ENCODE measurements around the gene ST14. TPM values are rescaled to one million over a fixed set of nuclear protein-coding genes. Genes with fewer than 3 reads are reported as not detected.

ST14 gene
- total RNA-seq, 1 experiment from 2014 or later, result 1.8 TPM

DNA sequence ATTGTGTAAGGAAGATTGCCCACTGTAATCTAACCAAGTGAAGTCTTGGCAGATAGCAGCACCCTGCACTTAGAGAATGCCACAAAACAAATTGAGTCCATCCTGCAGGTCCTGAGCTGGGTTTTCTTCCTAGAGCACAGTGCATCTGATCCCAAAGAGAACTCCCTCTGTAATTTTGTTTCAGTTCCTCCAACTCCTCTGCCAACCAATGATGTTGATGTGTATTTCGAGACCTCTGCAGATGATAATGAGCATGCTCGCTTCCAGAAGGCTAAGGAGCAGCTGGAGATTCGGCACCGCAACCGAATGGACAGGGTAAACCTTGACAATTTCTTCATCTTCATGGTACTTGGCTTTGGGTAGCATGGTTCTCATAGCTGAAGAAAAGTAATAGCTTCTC is 33.1 kb upstream of the ST14 start:
- no peak for ATAC-seq
- no peak for DNase-seq (ENCODE audit: low read depth, low spot score)
- Histone ChIP-seq H3K27me3 (ENCODE audit: control insufficient read depth, insufficient read depth, low read length) (no peaks in the 10 kb centered on the region), H3K9me3 (ENCODE audit: control insufficient read depth, insufficient read depth, low read depth, low read length) (no peaks in the 10 kb centered on the region), H3K36me3 (ENCODE audit: control insufficient read depth, insufficient read depth, low read length) (peaks cover 54% of the 10 kb centered on the region), H3K4me3 (ENCODE audit: low read depth in 2 of 2, low read length in 2 of 2) (no peak overlapping the region), H3K27ac (ENCODE audit: low read length) (no peak overlapping the region), H3K4me1 (ENCODE audit: control insufficient read depth, insufficient read depth, low read length) (peaks cover 3% of the 10 kb centered on the region; the same call in 1 of the 2 replicates)
- intact Hi-C loops (cut with micrococcal nuclease; ENCODE audit: unreplicated experiment), result no loop called here
- ChIA-PET CTCF (interaction anchor here (0.5 kb wide), 1 partner anchor 141 kb away, joined by 7 read pairs; no protein-coding TSS in a partner anchor), POLR2A (no interaction called here)
- BruUV-seq (replicated peaks), result no TSS peak
- in situ Hi-C loops (cut with HindIII; ENCODE audit: low pct_unique_long_range_greater_than_20kb, low sequenced_read_pairs), result no loop called here
- TF ChIP-seq, protein P1, sequence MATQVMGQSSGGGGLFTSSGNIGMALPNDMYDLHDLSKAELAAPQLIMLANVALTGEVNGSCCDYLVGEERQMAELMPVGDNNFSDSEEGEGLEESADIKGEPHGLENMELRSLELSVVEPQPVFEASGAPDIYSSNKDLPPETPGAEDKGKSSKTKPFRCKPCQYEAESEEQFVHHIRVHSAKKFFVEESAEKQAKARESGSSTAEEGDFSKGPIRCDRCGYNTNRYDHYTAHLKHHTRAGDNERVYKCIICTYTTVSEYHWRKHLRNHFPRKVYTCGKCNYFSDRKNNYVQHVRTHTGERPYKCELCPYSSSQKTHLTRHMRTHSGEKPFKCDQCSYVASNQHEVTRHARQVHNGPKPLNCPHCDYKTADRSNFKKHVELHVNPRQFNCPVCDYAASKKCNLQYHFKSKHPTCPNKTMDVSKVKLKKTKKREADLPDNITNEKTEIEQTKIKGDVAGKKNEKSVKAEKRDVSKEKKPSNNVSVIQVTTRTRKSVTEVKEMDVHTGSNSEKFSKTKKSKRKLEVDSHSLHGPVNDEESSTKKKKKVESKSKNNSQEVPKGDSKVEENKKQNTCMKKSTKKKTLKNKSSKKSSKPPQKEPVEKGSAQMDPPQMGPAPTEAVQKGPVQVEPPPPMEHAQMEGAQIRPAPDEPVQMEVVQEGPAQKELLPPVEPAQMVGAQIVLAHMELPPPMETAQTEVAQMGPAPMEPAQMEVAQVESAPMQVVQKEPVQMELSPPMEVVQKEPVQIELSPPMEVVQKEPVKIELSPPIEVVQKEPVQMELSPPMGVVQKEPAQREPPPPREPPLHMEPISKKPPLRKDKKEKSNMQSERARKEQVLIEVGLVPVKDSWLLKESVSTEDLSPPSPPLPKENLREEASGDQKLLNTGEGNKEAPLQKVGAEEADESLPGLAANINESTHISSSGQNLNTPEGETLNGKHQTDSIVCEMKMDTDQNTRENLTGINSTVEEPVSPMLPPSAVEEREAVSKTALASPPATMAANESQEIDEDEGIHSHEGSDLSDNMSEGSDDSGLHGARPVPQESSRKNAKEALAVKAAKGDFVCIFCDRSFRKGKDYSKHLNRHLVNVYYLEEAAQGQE (IDR thresholded peaks at IDR 0.05; ENCODE audit: insufficient read depth in 1 of 2, low read depth in 2 of 2, low read length in 1 of 2), result no peak
- TF ChIP-seq, protein P2, sequence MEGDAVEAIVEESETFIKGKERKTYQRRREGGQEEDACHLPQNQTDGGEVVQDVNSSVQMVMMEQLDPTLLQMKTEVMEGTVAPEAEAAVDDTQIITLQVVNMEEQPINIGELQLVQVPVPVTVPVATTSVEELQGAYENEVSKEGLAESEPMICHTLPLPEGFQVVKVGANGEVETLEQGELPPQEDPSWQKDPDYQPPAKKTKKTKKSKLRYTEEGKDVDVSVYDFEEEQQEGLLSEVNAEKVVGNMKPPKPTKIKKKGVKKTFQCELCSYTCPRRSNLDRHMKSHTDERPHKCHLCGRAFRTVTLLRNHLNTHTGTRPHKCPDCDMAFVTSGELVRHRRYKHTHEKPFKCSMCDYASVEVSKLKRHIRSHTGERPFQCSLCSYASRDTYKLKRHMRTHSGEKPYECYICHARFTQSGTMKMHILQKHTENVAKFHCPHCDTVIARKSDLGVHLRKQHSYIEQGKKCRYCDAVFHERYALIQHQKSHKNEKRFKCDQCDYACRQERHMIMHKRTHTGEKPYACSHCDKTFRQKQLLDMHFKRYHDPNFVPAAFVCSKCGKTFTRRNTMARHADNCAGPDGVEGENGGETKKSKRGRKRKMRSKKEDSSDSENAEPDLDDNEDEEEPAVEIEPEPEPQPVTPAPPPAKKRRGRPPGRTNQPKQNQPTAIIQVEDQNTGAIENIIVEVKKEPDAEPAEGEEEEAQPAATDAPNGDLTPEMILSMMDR (IDR thresholded peaks at IDR 0.05), result no peak
- TF ChIP-seq POLR2AphosphoS5 (IDR thresholded peaks at IDR 0.05; ENCODE audit: low read depth, low read length), result no peak
- no peak for TF ChIP-seq SIN3A (IDR thresholded peaks at IDR 0.05; ENCODE audit: borderline replicate concordance, insufficient read depth, low read depth, low read length)
- no peak for TF ChIP-seq TCF7L2 (IDR thresholded peaks at IDR 0.05; ENCODE audit: low read depth, low read length)

DNA sequence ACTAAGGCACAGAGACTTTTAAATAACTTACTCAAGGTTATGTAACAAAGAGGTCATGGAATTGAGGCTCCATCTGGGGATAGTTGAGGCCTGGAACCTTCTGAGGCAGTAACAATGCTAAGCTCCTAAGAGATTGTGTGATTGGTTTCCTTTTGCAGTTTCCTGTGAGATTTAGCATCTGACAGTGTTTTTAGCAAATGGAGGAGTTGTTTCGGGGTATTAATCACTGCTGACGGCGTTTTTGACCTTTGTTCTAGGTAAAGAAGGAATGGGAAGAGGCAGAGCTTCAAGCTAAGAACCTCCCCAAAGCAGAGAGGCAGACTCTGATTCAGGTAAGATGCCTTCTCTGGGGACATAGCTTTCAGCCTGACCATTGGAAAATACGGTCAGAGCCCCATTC is 32.1 kb upstream of the ST14 start:
- no peaks in the 10 kb centered on the region for H3K27me3 ChIP-seq (ENCODE audit: control insufficient read depth, insufficient read depth, low read length)
- no TSS peak for BruUV-seq (replicated peaks)
- TF ChIP-seq, protein P2 (IDR thresholded peaks at IDR 0.05), result no peak
- TF ChIP-seq TCF7L2 (IDR thresholded peaks at IDR 0.05; ENCODE audit: low read depth, low read length), result no peak
- TF ChIP-seq, protein P1 (IDR thresholded peaks at IDR 0.05; ENCODE audit: insufficient read depth in 1 of 2, low read depth in 2 of 2, low read length in 1 of 2), result no peak
- no peak for TF ChIP-seq POLR2AphosphoS5 (IDR thresholded peaks at IDR 0.05; ENCODE audit: low read depth, low read length)
- TF ChIP-seq SIN3A (IDR thresholded peaks at IDR 0.05; ENCODE audit: borderline replicate concordance, insufficient read depth, low read depth, low read length), result no peak
- no peaks in the 10 kb centered on the region for H3K9me3 ChIP-seq (ENCODE audit: control insufficient read depth, insufficient read depth, low read depth, low read length)
- DNase-seq (ENCODE audit: low read depth, low spot score), result no peak
- in situ Hi-C loops (cut with HindIII; ENCODE audit: low pct_unique_long_range_greater_than_20kb, low sequenced_read_pairs) (no loop called here), intact Hi-C loops (cut with micrococcal nuclease; ENCODE audit: unreplicated experiment) (no loop called here)
- peaks cover 3% of the 10 kb centered on the region; the same call in 1 of the 2 replicates for H3K4me1 ChIP-seq (ENCODE audit: control insufficient read depth, insufficient read depth, low read length)
- H3K27ac ChIP-seq (ENCODE audit: low read length), result no peak overlapping the region
- H3K36me3 ChIP-seq (ENCODE audit: control insufficient read depth, insufficient read depth, low read length), result peaks cover 48% of the 10 kb centered on the region
- ChIA-PET POLR2A (interaction anchor here (0.6 kb wide), 1 partner anchor 211 kb away, joined by 13 read pairs; no protein-coding TSS in a partner anchor), CTCF (interaction anchor here (0.7 kb wide), 1 partner anchor 41 kb away, joined by 5 read pairs; no protein-coding TSS in a partner anchor)
- no peak for ATAC-seq
- H3K4me3 ChIP-seq (ENCODE audit: low read depth in 2 of 2, low read length in 2 of 2), result no peak overlapping the region
